ENCODE data around the gene RANBP1.

Gene RANBP1

DNA sequence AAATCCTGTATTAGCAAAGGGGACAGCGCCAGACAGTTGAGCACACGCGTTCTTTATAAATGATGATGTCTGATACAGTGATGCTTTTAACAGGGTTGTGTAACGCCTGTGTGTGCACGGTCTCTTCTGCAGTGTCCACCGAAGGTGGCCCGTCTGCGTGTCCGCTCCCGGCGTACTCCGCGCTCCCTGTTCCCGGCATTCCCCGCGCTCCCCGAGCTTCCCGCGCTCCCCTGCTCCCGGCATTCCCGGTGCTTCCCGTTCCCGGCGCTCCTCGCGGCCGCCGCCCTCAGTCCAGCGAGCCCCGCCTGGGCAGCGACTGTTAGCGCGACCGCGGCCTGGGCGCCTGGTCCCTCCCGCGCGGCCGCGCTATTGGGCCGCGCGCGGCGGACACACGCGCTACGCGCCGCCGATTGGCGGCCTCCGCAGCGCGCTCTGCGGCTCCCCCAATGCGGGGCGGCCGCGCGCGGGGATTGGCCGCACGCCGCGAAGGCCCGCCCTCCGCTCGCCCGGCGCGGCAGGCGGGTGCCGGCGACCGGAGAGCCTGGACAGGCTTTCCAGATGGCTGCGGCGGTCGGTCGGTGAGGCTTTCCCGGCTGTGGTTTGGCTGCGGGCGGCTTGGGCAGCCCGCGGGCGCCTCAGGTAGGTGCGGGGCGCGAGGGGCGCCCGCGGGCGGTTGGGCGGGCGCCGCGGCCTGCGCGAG, 36.0 kb upstream of the RANBP1 start, which contains the start of gene DGCR8:
Gene DGCR8, plus strand, starts transcription at position 497 of the 700 bp plus-strand sequence. CDS start 5,723 bp downstream, outside the sequence.
- Histone ChIP-seq H3K27ac (peak within 1 kb of the TSS; percentile 86 to 87), H3K4me3 (peak within 1 kb of the TSS; percentile 77)
- peak; percentile 94 for DNase-seq (ENCODE audit: low spot score)
- TF ChIP-seq, protein P1, sequence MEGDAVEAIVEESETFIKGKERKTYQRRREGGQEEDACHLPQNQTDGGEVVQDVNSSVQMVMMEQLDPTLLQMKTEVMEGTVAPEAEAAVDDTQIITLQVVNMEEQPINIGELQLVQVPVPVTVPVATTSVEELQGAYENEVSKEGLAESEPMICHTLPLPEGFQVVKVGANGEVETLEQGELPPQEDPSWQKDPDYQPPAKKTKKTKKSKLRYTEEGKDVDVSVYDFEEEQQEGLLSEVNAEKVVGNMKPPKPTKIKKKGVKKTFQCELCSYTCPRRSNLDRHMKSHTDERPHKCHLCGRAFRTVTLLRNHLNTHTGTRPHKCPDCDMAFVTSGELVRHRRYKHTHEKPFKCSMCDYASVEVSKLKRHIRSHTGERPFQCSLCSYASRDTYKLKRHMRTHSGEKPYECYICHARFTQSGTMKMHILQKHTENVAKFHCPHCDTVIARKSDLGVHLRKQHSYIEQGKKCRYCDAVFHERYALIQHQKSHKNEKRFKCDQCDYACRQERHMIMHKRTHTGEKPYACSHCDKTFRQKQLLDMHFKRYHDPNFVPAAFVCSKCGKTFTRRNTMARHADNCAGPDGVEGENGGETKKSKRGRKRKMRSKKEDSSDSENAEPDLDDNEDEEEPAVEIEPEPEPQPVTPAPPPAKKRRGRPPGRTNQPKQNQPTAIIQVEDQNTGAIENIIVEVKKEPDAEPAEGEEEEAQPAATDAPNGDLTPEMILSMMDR (IDR thresholded peaks at IDR 0.05), result no peak

DNA sequence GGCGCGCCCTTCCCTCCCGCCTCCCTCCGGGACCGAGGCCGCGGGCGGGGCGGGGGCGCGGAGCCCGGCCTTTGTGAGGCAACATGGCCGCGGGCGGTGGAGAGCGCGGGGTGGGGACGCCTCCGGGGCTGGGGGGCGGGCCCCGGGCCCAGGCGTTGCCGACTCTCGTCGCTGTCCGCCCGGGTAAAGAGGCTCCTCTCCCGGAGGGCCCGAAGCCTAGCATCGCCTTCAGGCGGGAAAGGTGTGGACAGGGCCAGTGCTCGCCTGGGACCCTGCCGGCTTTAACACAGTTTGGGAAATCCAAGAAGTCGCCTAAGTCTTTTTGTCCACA, 35.5 kb upstream of the RANBP1 start:
- H3K4me3 ChIP-seq, result peak overlapping the region; percentile 77
- peak overlapping the region; percentile 86 to 87 for H3K27ac ChIP-seq
- TF ChIP-seq, protein P1 (IDR thresholded peaks at IDR 0.05), result no peak
- DNase-seq (ENCODE audit: low spot score), result no peak

DNA sequence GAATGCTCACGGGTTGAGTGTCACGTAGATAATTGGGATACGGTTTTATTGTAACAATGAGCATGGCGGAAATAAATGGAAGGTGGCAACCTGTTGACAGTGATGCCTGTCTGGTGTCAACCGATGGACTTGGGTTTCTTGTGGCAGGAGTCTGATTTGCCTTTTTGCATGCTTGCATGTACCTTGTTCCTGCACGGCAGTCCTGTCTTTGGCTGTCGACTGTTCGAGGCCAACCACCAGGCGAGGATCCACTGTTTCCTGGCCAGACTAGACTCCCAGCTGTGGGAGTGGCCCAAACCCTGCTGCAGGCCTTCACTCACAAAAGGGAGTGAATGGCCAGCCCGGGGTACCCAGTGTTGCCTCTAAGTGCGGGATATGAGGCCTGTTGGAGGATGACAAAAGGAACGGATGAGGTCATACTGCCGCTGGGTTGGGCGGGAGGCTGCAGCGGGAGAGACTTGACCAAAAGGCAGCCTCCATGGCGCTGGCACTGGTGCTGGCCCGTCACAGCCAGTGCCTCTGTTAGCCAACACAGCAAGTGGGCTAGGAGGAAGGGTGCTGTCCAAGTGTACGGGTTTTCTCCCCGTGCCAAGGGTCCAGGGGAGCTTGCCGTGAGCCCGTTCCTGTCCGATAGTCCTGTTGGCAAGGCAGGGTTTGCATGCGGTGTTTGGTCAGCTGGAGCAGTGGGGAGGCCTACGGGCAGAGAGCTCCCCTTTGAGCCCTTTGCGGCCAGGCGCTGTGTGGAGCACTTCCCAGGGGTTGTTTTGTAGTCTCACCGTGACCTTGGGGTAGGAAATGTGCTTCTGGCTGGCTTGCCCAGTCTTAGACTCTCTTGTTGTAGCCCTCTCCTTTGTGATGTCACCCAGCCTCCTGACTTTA, 34.9 kb upstream of the RANBP1 start:
- H3K4me3 ChIP-seq, result peak overlapping the region; percentile 77
- peak overlapping the region; percentile 86 to 87 for H3K27ac ChIP-seq
- no peak for DNase-seq (ENCODE audit: low spot score)
- TF ChIP-seq, protein P1 (IDR thresholded peaks at IDR 0.05), result no peak

DNA sequence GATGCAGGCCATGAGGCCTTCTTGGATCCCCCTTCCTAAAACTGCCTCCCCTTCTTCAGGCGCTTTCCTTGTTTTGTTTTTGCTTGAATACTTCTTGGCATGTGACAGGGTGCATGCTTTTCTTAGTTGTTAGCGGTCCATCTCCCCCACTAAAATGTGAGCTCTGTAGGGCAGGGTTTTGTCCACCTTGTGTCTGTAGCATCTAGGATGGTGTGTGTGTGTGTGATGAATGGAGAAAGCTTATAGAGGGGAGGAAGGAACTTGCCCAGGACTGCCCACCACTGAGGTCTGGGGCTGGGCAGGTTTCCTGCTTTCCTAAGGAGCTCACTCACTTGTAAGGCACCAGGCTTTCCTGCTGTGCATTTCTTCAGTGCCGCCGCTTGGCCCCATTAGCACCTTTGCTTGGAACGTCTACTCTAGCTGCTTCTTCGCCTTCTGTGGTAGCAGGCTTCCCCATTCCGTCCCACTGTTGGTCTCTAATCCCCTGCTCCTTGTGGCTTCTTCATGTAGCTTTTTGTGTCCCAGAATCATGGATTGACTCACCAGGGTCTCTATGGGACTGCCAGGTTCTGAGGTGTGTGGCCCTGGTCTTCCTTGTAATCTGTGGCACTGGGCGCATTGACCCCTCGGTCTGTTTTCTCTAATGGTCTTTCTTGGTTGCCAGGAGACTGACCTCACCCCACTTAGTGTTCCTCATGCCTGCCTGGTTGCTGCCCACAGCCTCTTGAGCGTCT, 32.6 kb upstream of the RANBP1 start:
- no peak overlapping the region for H3K4me3 ChIP-seq
- H3K27ac ChIP-seq, result no peak overlapping the region
- DNase-seq (ENCODE audit: low spot score), result no peak
- TF ChIP-seq, protein P1 (IDR thresholded peaks at IDR 0.05), result no peak

DNA sequence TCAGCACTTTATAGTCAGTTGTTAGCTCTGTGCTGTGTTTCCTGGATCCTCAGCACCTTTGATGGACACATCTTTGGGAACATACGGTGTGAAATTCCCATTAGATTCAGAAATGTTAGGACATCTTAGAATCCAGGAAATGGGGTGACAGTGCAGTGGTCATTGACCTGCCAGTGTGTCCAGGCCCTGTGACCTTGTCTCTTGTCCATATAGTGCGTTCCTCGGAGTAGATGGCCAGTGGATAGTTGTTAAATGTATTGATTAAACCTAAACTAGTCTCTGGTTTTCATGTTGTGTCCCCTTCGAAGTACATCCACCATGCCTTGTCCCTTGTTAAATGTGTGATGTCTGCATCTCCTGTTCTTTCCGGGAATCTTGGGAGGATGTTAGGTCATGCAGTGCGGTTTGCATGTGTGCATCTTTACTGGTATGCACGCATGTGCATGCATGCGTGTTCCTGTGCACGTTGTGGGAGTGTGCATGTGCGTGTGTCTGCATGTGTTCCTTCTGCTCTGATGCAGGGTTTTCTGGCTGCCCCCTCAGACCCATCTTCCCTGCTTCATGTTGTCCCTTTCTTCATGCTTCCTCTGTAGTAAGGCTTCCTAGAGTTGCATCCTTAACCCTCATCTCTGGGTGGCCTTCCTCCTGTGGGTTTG, 31.9 kb upstream of the RANBP1 start:
- TF ChIP-seq, protein P1 (IDR thresholded peaks at IDR 0.05), result no peak
- DNase-seq (ENCODE audit: low spot score), result no peak
- Histone ChIP-seq H3K4me3 (no peak overlapping the region), H3K27ac (no peak overlapping the region)

DNA sequence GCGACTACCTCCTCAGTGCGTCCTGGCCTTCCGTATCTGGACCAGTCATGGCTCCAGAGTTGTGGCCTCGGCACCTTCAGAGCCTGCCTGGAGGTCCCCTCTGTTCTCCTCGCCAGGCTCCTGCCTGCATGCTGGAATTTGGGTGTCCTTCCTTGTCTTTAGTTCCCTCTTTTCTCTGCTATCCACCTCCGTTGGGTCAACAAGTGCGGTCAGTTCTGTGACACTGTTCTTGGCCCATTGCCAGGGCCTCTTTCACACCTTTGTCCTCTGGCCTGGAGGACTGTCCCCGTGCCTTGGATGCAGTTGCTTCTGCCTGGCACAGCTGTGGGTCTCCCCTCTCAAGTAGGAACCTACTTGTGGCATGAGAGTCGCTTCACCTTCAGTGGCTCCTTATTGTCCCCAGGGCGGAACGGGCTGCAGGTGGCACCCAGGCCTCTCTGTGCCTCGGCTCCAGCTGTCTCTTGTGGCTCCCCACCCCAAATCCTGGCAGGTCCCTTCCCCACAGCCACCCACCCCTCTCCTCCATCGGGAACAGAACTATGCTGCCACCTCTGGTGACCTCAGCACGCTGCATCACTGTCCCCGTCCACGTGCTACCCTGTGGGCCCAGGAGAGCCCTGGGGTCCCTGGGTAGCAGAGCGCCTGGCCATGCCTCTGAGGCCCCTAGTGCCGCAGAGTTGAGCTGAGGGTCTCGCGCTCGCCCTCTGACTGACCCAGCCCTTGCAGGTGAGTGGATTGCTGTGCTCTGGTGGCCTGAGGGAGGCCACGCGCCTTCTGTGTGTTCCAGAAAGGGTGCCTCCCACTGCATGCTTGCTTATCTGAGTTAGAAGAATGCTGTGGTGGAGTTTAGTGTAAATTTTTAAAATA, 31.1 kb upstream of the RANBP1 start:
- DNase-seq (ENCODE audit: low spot score), result no peak
- Histone ChIP-seq H3K27ac (no peak overlapping the region), H3K4me3 (no peak overlapping the region)
- TF ChIP-seq, protein P1 (IDR thresholded peaks at IDR 0.05), result no peak
